Cerebellar cortex (tissue), 1 donor: ENCODE measurements around the gene HK3.

ENCODE experiments used
- DNase-seq: peaks from one replicate; pipeline ENCODE4 v3.0.0-alpha.2; 2015; ENCODE audit warnings: low spot score

HK3 gene

GRCh38 chr5:176902911-176903664, 3.9 kb upstream of the HK3 start:
- no peak for DNase-seq

GRCh38 chr5:176902102-176902814, 3.1 kb upstream of the HK3 start:
- DNase-seq: no peak

- DNase-seq: no peak
Observed at GRCh38 chr5:176901260-176902101, 2.3 kb upstream of the HK3 start.

GRCh38 chr5:176900780-176901204, 1.6 kb upstream of the HK3 start:
- no peak for DNase-seq

- DNase-seq: no peak
Observed at GRCh38 chr5:176899946-176900779, 1.0 kb upstream of the HK3 start.

GRCh38 chr5:176897263-176897662, 1.9 kb downstream of the HK3 start:
- no peak for DNase-seq

GRCh38 chr5:176895831-176896230, 3.3 kb downstream of the HK3 start:
- DNase-seq: no peak

GRCh38 chr5:176894298-176894697, 4.8 kb downstream of the HK3 start:
- DNase-seq: no peak

GRCh38 chr5:176892663-176893062, 6.5 kb downstream of the HK3 start:
- no peak for DNase-seq

- DNase-seq: no peak
Observed at GRCh38 chr5:176891331-176891958, 7.7 kb downstream of the HK3 start.

GRCh38 chr5:176890455-176891330, 8.5 kb downstream of the HK3 start:
- no peak for DNase-seq

- DNase-seq: no peak
Observed at GRCh38 chr5:176889321-176890280, 9.5 kb downstream of the HK3 start.

- no peak for DNase-seq
Observed at GRCh38 chr5:176888865-176889165, 10.3 kb downstream of the HK3 start.

GRCh38 chr5:176888016-176888864, 10.9 kb downstream of the HK3 start:
- DNase-seq: no peak

GRCh38 chr5:176887252-176887849, 11.8 kb downstream of the HK3 start:
- no peak for DNase-seq

- DNase-seq: no peak
Observed at GRCh38 chr5:176886336-176887251, 12.6 kb downstream of the HK3 start.

GRCh38 chr5:176884571-176884890, 14.6 kb downstream of the HK3 start:
- DNase-seq: no peak
